Endometrial microvascular endothelial cells (primary cell): ENCODE measurements around the gene ANKDD1B. TPM values are rescaled to one million over a fixed set of nuclear protein-coding genes. Genes with fewer than 3 reads are reported as not detected.
"Not testable (repeated sequence)": the region's sequence is repeated elsewhere in the genome, so short reads cannot be mapped to it uniquely, and the experiment has no call there.

ENCODE experiments used
- in situ Hi-C: cut with HindIII; loops from 2 replicates; pipeline ENCODE4 v1.10.0; 2017; ENCODE audit warnings: low sequenced_read_pairs, low pct_unique_long_range_greater_than_20kb; ENCODE audit errors: inconsistent ontology term
- total RNA-seq: library from RNA; depleted of rRNA; stranded (reverse); fragments of >200 nt; gene quantifications from one replicate; pipeline ENCODE4 v1.2.3, GENCODE V29; 2015; ENCODE audit errors: inconsistent ontology term

ANKDD1B gene
- not detected for total RNA-seq

DNA sequence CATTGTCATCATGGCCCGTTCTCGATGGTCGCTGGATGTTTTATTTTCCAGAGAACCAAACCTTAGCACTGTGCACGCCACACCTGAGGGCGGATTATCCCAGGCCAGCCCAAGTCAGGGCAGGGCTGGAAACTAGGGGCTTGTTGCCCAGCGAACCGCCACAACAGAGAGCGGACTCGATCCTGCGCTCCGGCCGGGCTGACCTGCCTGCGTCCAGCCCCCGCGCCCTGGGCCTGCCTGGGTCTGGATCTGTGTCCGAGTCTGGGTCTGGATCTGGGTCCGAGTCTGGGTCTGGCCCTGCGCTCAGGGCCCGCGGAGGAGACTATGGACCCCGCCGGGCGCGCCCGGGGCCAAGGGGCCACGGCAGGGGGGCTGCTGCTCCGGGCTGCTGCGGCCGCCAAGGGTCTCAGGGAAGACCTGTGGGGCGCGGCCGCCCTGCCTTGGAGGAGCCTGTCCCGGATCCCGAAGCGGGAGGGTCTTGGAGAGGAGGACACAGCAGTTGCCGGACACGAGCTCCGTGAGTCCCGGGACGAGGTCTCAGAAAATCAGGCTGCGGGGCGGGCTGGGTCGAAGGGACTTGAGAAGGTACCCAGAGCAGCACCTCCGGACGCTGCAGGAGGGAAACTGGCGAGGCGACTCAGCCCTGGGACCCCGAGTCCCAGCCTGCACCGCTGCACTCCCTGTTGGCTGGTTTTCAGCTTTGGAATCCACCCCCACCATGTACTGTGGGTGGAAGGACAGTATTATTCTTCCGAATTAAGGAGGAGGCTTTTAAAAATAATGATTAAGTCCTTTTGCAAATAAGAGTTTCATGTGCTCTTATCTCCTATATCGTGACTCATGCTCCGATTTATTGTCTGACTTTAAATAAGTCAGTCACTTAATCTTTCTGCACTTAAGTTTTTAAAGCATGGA, at the start of gene ANKDD1B:
Gene ANKDD1B, plus strand, starts transcription at position 143 of the 915 bp plus-strand sequence. Its CDS starts 182 bp downstream, at position 325.
- in situ Hi-C loops, result no loop called here

DNA sequence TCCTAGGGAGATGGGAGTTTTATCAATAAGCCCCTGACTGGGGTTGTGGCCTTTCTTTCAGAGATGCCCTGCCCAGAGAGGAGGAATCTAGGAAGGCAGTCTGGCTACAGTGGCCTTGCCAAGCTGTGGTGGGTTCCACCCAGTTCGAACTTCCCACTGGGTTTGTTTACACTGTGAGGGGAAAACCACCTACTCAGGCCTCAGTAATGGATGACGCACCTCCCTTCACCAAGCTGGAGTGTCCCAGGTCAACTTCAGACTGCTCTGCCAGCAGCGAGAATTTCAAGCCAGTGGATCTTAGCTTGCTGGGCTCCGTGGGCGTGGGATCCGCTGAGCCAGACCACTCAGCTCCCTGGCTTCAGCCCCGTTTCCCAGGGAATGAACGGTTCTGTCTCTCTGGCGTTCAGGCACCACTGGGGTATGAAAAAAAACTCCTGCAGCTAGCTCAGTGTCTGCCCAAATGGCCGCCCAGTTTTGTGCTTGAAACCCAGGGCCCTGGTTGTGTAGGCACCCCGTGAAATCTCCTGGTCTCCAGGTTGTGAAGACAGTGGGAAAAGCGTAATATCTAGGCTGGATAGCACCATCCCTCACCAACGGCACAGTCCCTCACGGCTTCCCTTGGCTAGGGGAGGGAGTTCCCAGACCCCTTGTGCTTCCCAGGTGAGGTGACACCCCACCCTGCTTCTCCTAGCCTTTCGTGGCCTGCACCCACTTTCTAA, 45.1 kb upstream of the ANKDD1B start:
- in situ Hi-C loops, result not testable (repeated sequence)

DNA sequence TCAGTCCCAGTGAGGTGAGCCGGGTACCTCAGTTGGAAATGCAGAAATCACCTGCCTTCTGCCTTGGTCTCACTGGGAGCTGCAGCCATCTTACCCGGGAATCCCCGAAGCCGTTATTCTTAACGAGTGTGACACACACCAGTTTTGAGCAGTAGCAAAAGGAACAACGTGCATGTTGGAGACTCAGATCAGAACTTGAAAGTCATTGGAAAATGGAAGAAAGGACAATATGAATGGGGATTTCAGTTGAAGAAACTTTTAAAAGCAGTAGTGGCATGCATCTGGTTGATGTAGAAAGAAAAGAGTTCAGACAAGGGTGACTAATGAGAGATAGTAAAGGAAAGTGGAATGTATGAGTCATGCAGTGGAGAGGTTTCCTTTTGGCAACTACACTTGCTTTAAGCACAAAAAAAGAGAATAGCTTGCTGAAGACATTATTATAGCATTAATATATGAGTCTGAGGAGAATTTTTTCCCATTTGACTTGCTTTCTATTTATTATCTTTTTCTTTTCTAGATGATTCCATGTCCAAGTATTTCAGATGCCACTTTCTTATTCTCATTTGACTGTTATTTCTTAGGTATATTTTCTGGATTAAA, 44.4 kb upstream of the ANKDD1B start:
- in situ Hi-C loops, result no loop called here

DNA sequence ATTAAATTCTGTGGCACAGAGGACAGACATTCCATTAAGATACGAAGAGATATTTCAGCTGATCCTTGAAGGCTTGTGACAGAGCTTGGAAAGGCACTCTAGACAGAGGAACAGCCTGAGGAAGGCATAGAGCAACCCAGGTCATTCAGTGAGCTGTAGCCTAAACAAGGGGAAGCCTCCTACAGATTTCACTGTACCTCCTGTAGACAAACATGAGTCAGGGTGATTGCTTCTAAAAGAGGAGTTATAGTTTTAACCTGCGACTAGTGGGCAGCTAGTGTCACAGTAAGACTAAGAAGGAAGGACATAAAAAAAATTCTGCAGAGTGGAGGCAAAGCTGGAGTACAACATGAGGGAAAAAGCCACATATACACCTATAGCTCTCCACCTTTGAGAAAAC, 43.5 kb upstream of the ANKDD1B start:
- in situ Hi-C loops, result no loop called here

DNA sequence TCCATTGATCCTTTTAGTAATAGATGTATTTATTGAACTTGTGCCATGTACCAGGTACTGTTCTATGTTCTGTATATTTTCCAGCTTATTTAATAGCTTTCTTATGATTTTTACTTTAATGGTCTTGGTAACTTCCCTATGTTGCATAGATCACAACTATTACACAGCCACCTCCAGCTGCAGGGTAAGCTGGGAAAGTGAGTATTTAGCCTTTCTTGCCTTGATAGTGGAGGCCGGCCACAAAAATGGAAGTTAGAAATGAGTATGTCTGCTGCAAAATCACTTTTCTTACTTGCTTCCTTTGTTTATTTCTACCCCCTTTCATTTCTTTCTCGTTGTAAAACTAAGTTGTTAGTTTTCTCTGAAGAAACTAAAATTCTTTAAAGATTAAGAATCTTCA, 43.1 kb upstream of the ANKDD1B start:
- in situ Hi-C loops, result no loop called here

DNA sequence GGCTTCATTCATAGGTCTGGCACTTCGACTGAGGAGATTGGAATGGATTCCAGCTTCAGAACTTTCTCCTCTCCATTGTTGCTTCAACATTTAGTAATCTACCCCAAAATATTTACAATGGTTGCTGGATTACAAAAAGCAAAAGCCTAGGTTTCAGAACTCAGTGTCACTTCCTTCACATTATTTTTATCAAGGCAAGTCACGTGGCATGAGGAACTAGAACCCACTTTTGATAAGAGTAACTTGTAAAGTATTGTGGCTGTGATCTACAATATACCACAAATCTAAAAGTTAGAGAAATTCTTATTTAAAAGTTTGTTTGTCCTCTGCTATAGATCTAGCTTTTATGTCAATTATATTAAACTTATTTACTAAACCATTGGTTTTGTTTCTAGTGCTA, 39.7 kb upstream of the ANKDD1B start:
- in situ Hi-C loops, result no loop called here

DNA sequence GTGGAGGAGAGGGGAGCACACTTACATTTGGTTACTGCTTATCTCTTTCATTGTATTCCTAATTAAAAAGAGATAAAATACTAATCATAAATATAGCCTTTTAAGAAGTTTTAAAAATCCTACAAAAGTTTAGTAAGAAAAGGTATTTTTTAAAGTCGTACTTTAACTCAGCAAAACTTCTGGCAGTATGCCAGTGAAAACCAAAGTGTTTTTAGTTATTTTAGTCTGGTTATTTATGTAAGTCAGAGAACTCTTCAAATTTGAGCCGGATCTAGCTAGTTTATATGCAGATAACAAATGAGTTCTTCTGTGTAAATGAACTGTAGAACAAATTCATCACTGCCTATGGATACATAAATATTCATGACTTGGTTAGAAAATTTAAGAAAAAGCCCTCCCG, 36.5 kb upstream of the ANKDD1B start:
- in situ Hi-C loops, result no loop called here

DNA sequence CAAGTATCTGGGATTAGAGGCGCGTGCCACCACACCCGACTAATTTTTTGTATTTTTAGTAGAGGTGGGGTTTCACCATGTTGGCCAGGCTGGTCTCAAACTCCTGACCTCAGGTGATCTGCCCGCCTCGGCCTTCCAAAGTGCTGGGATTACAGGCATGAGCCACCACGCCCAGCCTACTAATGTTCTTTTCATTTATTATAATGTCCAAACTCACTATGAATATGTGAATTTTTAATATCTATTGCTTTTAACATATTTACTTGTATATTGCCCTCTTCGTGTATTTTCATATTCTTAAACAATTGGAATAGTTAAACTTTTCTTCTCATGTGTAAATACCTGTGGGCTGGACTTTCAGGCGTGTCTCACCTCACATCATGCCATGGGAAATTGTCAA, 33.0 kb upstream of the ANKDD1B start:
- in situ Hi-C loops, result not testable (repeated sequence)

DNA sequence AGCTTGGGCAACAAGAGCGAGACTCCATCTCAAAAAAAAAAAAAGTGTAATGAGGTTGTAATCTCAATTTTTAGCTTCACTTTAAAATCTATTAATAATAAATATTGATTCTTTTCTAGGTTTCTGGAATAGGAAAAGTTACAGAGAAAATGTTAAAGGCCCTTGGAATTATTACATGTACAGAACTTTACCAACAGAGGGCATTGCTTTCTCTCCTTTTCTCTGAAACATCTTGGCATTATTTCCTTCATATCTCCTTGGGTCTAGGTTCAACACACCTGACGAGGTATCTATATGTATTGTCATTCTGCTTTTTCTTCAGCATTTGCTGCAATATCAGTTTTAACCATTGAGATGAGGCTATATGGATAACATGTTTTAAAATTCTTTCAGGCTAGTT, 26.6 kb upstream of the ANKDD1B start:
- in situ Hi-C loops, result no loop called here

DNA sequence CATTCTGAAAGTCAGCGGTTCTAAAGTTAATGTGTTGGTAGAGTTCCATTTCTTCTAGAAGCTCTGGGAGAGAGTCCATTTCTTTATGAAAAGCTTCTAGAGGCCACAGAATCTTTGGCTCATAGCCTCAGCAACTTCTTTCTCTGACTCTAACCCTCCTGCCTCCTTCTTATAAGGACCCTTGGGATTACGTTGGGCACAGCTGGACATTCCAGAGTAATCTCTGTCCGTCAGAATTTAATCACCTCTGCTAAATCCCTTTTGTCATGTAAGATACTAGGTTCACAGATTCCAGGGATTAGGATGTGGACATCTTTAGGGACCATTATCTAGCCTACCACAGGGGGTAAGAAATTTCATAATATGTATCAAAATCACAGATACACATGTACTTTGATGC, 22.6 kb upstream of the ANKDD1B start:
- in situ Hi-C loops, result no loop called here

DNA sequence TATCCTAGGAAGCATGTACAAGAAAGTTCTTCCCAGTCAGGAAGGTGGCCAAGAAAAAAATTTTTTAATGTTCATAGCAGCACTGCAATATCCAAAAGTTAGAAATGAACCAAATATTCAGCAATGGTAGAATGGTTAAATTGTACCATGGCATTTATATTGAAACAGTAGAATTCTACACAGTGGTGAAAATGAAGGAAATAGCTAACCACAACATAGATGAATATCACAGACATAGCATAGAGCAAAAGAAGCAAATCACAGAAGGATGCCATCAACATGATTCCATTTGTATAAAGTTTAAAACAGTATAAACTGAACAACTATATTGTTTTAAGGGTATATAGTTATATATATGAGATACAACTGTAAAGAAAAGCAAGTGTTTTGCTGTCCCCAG, 10.7 kb upstream of the ANKDD1B start:
- in situ Hi-C loops, result no loop called here

DNA sequence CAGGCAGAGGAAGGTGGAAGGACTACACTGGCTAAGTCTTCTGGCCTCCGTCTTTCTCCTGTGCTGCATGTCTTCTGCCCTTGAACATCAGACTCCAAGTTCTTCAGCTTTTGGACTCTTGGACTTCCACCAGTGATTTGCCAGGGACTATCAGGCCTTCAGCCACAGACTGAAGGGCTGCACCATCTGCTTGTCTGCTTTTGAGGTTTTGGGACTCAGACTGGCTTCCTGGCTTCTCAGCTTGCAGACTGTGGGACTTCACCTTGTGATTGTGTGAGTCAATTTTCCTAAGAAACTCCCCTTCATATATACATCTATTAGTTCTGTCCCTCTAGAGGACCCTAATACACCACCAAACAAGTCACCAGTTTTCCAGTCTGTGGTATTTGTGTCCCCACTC, 9.7 kb upstream of the ANKDD1B start:
- in situ Hi-C loops, result no loop called here

DNA sequence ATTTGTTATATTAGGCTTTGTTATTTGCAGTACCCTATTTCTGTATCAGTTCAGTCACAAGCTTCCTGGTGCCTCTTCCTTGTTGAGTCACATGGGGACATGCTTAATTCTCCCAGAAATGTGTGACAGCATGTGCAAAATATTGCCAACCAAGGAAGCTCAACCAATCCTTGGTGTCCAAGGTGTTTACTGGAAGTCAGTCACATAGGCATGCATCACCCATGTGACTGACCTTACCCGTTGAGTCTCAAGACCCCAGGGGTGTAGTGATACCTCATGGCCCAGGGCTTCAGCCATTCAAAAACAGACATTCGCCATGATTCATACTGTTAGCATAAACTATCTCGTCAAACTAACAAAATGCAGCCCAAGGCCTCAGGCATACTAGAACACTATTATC, 9.3 kb upstream of the ANKDD1B start:
- in situ Hi-C loops, result no loop called here

DNA sequence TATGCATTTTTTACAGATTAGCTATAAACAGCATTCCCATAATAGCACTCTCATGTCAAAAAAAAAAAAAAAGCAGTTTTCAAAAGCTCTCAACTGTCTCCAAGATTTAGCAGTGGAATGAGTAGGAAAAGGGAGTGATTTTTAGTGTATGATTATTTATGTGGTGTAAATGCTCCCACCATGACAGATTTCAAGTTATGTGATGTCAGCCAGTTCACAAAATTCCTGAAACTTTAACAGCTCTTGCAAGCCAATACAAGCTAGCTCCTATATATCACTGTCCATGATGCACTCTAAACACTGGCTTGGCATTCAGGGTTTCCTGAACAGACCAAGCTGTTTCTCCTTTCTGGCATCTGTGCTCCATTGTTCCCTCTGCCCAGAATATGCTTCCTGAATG, 7.9 kb upstream of the ANKDD1B start:
- in situ Hi-C loops, result no loop called here

DNA sequence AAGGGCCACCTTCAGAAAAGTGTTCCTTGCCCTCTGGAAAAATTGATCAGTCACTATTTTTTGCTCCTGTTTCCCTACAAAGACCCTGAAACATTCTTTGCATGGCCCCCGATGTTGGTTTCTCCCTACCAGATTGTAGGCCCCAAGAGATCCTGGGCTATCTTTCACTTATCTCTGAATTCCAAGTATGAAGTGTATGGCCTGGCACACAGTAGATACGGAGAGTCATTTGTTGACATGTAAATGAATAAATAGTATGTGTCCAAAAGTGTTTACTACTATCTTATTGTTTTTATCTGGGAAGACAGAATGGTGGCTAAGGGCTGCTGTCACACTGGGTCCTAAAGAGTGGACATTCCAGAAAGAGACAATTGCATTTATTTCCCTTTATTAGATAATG, 7.4 kb upstream of the ANKDD1B start:
- in situ Hi-C loops, result no loop called here

DNA sequence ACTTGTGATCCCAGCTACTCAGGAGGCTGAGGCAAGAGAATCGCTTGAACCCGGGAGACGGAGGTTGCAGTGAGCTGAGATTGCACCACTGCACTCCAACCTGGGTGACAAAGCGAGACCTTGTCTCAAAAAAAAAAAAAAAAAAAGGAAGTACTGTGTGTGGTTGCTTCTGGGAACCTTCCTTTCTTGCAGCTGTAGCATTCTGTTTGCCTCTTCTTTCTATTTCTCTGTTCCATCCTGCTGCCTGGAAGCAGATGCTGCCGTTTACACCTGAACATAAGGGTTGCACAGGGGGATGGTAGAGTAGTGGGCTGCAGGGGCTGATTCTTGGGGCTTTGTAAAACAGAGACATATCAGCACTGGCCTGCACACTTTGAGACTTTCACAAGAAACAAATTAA, 3.9 kb upstream of the ANKDD1B start:
- in situ Hi-C loops, result not testable (repeated sequence)

DNA sequence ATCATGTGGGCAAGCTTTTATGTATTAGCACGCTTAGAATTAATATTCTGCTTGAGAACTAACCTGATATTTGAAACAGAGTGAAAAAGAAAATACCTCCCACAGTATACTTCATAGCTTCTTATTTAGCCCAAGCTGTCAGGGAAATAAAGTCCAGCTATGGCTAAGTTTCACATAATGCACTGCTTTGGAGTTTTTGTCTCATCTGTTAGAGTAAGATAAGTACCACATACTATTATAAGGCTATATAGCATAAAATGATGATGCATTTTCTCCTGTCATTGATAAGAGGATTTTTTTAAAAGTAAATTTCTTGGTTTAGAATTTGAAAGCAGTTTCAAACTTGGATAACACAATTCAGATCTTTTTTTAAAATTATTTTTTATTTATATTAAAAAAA, 2.4 kb upstream of the ANKDD1B start:
- in situ Hi-C loops, result no loop called here

DNA sequence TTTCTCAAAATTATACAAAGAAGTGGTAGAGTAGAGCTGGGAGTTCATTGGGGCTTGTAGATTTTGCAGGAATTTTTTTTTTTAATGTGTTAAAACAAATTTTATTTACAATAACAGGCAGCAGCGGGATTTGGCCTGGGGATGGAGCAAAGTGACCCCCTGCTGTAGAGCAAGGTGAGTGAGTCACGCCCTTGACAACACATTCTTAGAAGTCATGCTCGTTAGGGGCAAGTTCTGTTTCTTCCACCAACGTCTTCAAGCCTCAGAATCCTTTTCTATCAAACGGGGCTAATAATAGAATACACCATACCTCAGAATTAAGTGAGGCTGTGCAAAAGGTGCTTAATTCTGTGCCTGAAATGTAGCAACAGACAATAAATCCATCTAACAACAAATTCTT, 1.1 kb upstream of the ANKDD1B start:
- in situ Hi-C loops, result no loop called here

DNA sequence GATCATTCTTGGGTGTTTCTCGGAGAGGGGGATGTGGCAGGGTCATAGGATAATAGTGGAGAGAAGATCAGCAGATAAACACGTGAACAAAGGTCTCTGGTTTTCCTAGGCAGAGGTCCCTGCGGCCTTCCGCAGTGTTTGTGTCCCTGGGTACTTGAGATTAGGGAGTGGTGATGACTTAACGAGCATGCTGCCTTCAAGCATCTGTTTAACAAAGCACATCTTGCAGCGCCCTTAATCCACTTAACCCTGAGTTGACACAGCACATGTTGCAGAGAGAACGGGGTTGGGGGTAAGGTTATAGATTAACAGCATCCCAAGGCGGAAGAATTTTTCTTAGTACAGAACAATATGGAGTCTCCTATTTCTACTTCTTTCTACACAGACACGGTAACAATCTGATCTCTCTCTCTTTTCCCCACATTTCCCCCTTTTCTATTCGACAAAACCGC, 368 bp upstream of the ANKDD1B start:
- in situ Hi-C loops, result not testable (repeated sequence)

DNA sequence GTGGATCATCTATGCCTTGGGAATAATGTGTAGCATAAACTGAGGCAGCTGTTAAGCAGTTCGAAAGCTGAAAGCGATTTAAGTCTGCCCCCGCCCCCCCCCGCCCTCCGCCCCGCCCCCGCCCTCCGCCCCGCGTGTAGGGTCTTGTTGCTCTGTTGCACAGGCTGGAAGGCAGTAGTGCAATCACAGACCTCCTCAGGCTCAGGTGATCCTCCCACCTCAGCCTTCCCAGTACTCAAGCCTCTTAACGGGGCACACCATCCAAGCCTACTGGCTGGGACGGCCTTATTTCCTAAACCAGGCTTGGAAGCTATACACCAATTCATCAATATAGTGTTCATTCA, 945 bp downstream of the ANKDD1B start:
- in situ Hi-C loops, result no loop called here
